GM23248 (cell line): ENCODE data around the gene SSR1. TPM values are rescaled to one million over a fixed set of nuclear protein-coding genes. Genes with fewer than 3 reads are reported as not detected.
A peak's percentile ranks its signal among the peaks of the same experiment; 100 is the strongest.

Experiments used
- DNase-seq: peaks from one replicate; pipeline ENCODE4 v3.0.0-alpha.2; 2015
- H2AFZ ChIP-seq: fragments of 200-600 bp; sonication (generic); 2 replicates; pipeline ENCODE4 v1.6.1; 2016; ENCODE audit warnings: antibody characterized with exemption
- H3F3A ChIP-seq: fragments of 200-600 bp; sonication (generic); 2 replicates; pipeline ENCODE4 v1.6.1; 2016; ENCODE audit warnings: mild to moderate bottlenecking, antibody characterized with exemption, mixed run types; ENCODE audit not compliant: insufficient read depth
- H3K27ac ChIP-seq: fragments of 200-600 bp; sonication (generic); 2 replicates; pipeline ENCODE4 v1.5.1; 2016; ENCODE audit warnings: mild to moderate bottlenecking
- H3K27me3 ChIP-seq: fragments of 200-600 bp; sonication (generic); replicated peaks from 2 replicates; pipeline ENCODE4 v1.6.1; 2016; ENCODE audit warnings: mild to moderate bottlenecking; ENCODE audit not compliant: insufficient read depth
- H3K36me3 ChIP-seq: fragments of 200-600 bp; sonication (generic); 2 replicates; pipeline ENCODE4 v1.6.1; 2016; ENCODE audit warnings: low read depth, mild to moderate bottlenecking
- H3K4me1 ChIP-seq: fragments of 200-600 bp; sonication (generic); 2 replicates; pipeline ENCODE4 v1.6.1; 2016; ENCODE audit warnings: mild to moderate bottlenecking; ENCODE audit not compliant: insufficient read depth
- H3K4me2 ChIP-seq: fragments of 200-600 bp; sonication (generic); one replicate; pipeline ENCODE4 v1.6.1; 2016; ENCODE audit warnings: mild to moderate bottlenecking; ENCODE audit not compliant: unreplicated experiment
- H3K4me3 ChIP-seq: fragments of 200-600 bp; sonication (generic); 2 replicates; pipeline ENCODE4 v1.5.1; 2016; ENCODE audit warnings: mild to moderate bottlenecking
- H3K79me2 ChIP-seq: fragments of 200-600 bp; sonication (generic); 2 replicates; pipeline ENCODE4 v1.6.1; 2016; ENCODE audit warnings: mild to moderate bottlenecking; ENCODE audit not compliant: insufficient read depth
- H3K9ac ChIP-seq: fragments of 200-600 bp; sonication (generic); 2 replicates; pipeline ENCODE4 v1.6.1; 2016; ENCODE audit warnings: mild to moderate bottlenecking
- H3K9me2 ChIP-seq: fragments of 200-600 bp; sonication (generic); 2 replicates; pipeline ENCODE4 v1.6.1; 2016; ENCODE audit warnings: mixed run types, mild to moderate bottlenecking, moderate library complexity; ENCODE audit not compliant: insufficient read depth
- H3K9me3 ChIP-seq: fragments of 200-600 bp; sonication (generic); one replicate; pipeline ENCODE4 v1.6.1; 2017; ENCODE audit warnings: low read depth
- H4K20me1 ChIP-seq: fragments of 200-600 bp; sonication (generic); 2 replicates; pipeline ENCODE4 v1.6.0; 2016; ENCODE audit not compliant: insufficient read depth
- EZH2 ChIP-seq: fragments of 200-600 bp; sonication (generic); IDR thresholded peaks from 2 replicates; pipeline ENCODE4 v1.6.1; 2018; ENCODE audit warnings: antibody characterized with exemption, mild to moderate bottlenecking; ENCODE audit not compliant: insufficient read depth, poor library complexity, severe bottlenecking
- EZH2phosphoT487 ChIP-seq: fragments of 200-600 bp; sonication (generic); IDR thresholded peaks from 2 replicates; pipeline ENCODE4 v1.6.1; 2018; ENCODE audit warnings: antibody characterized with exemption, moderate library complexity, mild to moderate bottlenecking, low read depth; ENCODE audit not compliant: insufficient read depth
- WGBS, 2 experiments: methylation state at CpG; one replicate each; pipeline ENCODE4 v1.1.6; 2015 to 2017; ENCODE audit warnings: low lambda C conversion rate in 2 of 2, low coverage in 1 of 2; ENCODE audit errors: missing lambda C conversion rate in 2 of 2; 5-methylcytosine and 5-hydroxymethylcytosine counted together
- in situ Hi-C: fragments of 300-500 bp; cut with MboI; formaldehyde crosslinking; loops from 2 replicates; pipeline ENCODE4 v1.15.0; 2020
- polyA plus RNA-seq: library from polyadenylated mRNA; unstranded; fragments of >200 nt; fragmentation: Nextera tagmentation; extraction: Ambion mirVana; gene quantifications from 2 replicates; pipeline ENCODE4 v1.2.1, GENCODE V29; 2016
- total RNA-seq: library from RNA; depleted of rRNA; stranded (reverse); fragments of >200 nt; shearing (Covaris generic); gene quantifications from 2 replicates; pipeline ENCODE4 v1.2.3, GENCODE V29; 2014

SSR1 gene
- total and polyA plus RNA-seq, 2 experiments from 2014 or later: 180 to 241 TPM

DNA sequence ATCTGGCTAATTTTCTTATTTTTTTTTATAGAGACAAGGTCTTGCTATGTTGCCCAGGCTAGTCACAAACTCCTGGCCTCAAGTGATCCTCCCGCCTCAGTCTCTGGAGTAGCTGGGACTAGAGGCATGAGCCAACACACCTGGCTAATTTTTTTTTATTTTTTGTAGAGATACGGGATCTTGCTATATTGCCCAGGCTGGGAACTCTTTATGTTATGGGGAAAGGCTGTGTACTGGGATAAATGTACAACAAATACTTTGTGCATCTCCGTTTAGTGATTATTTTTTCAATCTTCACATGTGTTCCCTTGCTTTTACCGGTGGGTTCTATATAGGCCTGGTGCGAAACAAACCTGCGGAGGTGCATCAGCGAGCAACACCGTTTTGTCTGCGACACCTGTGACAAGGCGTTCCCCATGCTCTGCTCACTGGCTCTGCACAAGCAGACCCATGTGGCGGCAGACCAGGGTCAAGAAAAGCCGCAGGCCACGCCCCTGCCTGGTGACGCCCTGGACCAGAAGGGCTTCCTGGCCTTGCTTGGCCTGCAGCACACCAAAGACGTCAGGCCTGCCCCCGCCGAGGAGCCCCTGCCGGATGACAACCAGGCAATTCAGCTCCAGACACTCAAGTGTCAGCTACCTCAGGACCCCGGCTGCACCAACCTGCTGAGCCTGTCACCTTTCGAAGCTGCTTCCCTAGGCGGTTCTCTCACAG, 84.2 kb downstream of the SSR1 start:
- 93 to 96% methylated on average over 16 to 20 of the region's 21 CpGs for WGBS, 2 experiments
- Histone ChIP-seq H3K27me3 (no peaks in the 10 kb centered on the region), H3K4me1 (no peaks in the 10 kb centered on the region), H3K4me3 (no peak overlapping the region), H3K9ac (no peak overlapping the region), H3K4me2 (no peak overlapping the region), H3K36me3 (peaks cover 15% of the 10 kb centered on the region; the same call in 1 of the 2 replicates), H3F3A (no peaks in the 10 kb centered on the region), H3K9me3 (no peaks in the 10 kb centered on the region), H4K20me1 (no peaks in the 10 kb centered on the region), H3K9me2 (no peaks in the 10 kb centered on the region), H3K79me2 (peaks cover 21% of the 10 kb centered on the region), H2AFZ (no peak overlapping the region), H3K27ac (no peak overlapping the region)
- in situ Hi-C loops: no loop called here
- TF ChIP-seq EZH2: no peak
- TF ChIP-seq EZH2phosphoT487: no peak
- DNase-seq: no peak

DNA sequence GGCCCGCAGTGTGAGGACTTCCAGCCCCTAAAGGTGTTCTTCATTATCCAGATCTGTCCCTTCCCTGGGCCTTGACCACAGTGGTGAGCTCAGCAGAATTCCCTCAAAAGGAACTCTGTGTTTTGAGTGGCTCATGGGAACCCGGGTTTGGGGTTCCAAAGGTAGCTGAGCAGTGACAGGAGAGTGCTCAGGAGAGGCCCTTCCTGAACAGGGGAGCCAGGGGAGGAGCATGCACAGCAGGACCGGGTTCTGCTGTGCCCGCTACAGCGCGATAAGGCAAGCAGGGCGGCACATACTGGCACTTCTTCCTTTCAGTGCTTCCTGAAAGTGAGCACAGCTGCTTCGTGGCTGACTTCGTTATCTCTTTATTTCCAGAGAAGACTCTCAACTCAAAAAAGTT, 88.3 kb downstream of the SSR1 start:
- H3K27ac ChIP-seq: no peak overlapping the region
- no peak for TF ChIP-seq EZH2
- no peak for TF ChIP-seq EZH2phosphoT487
- H3K9me2 ChIP-seq: no peaks in the 10 kb centered on the region
- H4K20me1 ChIP-seq: no peaks in the 10 kb centered on the region
- no peak overlapping the region for H3K4me2 ChIP-seq
- H3F3A ChIP-seq: no peaks in the 10 kb centered on the region
- no peaks in the 10 kb centered on the region for H3K27me3 ChIP-seq
- no peak overlapping the region for H2AFZ ChIP-seq
- peaks cover 15% of the 10 kb centered on the region; the same call in 1 of the 2 replicates for H3K36me3 ChIP-seq
- H3K79me2 ChIP-seq: peaks cover 26% of the 10 kb centered on the region
- no peak overlapping the region for H3K9ac ChIP-seq
- DNase-seq: no peak
- no peaks in the 10 kb centered on the region for H3K9me3 ChIP-seq
- no peaks in the 10 kb centered on the region for H3K4me1 ChIP-seq
- WGBS, 2 experiments: 90 to 91% methylated on average over 9 of the region's 9 CpGs
- no peak overlapping the region for H3K4me3 ChIP-seq
- in situ Hi-C loops: no loop called here

DNA sequence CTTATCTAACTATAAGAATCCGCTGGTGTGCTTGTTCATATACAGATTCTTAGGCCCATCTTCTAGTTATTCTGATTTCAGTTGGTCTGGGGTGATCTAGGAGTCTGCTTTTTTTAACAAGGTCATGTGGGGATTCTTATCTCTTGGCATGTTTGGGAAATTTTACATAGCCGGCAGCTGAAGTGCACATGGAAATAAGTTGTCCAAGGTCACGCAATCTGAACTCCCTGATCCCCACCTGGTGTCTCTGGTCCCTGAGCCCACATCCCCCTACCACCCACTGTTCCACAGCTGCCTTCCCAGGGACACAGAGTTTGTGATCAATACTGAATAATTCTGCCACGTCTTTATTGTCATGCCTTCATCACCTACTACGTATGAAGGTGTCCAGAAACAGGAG, 90.8 kb downstream of the SSR1 start:
- Histone ChIP-seq H4K20me1 (no peaks in the 10 kb centered on the region), H3F3A (no peaks in the 10 kb centered on the region), H3K9me3 (no peaks in the 10 kb centered on the region), H3K27me3 (no peaks in the 10 kb centered on the region), H3K36me3 (peaks cover 23% of the 10 kb centered on the region), H3K9me2 (no peaks in the 10 kb centered on the region), H3K4me2 (no peak overlapping the region), H3K4me1 (peaks cover 5% of the 10 kb centered on the region; the same call in 1 of the 2 replicates), H3K79me2 (peaks cover 36% of the 10 kb centered on the region), H3K4me3 (no peak overlapping the region), H3K9ac (no peak overlapping the region), H2AFZ (no peak overlapping the region), H3K27ac (no peak overlapping the region)
- 97% methylated on average over 5 of the region's 5 CpGs for WGBS, 2 experiments
- in situ Hi-C loops: no loop called here
- TF ChIP-seq EZH2phosphoT487 (no peak), EZH2 (no peak)
- DNase-seq: no peak

DNA sequence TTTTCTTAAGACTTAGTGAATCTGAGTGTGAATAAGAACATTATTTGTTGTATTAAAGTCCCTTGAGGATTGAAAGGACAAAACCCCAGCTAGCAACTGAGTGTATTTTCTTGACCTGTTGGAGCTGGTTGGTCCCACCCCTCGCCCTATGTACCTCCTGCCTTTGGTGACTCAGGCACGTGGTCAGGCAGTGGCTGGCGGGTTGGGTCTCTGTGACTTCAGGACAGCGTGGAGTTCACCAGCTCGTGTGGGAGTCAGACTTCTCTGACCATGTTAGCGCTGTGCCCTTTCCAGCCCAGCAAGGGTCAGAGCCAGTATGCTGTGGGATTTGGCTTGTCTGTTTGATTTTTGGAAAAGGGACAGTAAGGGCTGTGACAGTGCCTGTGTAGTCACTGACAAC, 93.7 kb downstream of the SSR1 start:
- H3K9me3 ChIP-seq: no peaks in the 10 kb centered on the region
- TF ChIP-seq EZH2phosphoT487 (no peak), EZH2 (no peak)
- H3K4me1 ChIP-seq: peaks cover 5% of the 10 kb centered on the region
- no peaks in the 10 kb centered on the region for H3K27me3 ChIP-seq
- in situ Hi-C loops: no loop called here
- no peaks in the 10 kb centered on the region for H3F3A ChIP-seq
- H3K27ac ChIP-seq: peak overlapping the region; percentile 17; the same call in 1 of the 2 replicates
- H4K20me1 ChIP-seq: no peaks in the 10 kb centered on the region
- WGBS, 2 experiments: 71 to 78% methylated on average over 6 of the region's 6 CpGs
- H3K9me2 ChIP-seq: no peaks in the 10 kb centered on the region
- H3K4me2 ChIP-seq: no peak overlapping the region
- peaks cover 49% of the 10 kb centered on the region for H3K79me2 ChIP-seq
- no peak overlapping the region for H2AFZ ChIP-seq
- H3K36me3 ChIP-seq: peaks cover 27% of the 10 kb centered on the region
- H3K4me3 ChIP-seq: no peak overlapping the region
- H3K9ac ChIP-seq: no peak overlapping the region
- DNase-seq: peak; percentile 71
